ENCODE measurements around the gene CEACAM8. TPM values are rescaled to one million over a fixed set of nuclear protein-coding genes. Genes with fewer than 3 reads are reported as not detected.
"Not testable (repeated sequence)": the region's sequence is repeated elsewhere in the genome, so short reads cannot be mapped to it uniquely, and the experiment has no call there.

Gene CEACAM8
- total and polyA plus RNA-seq, 2 donors (not counting 3 experiments of a cell fraction or from before 2014, with no cell fraction given) = not detected

- H3K4me3 ChIP-seq (replicated peaks in 1 of 3; ENCODE audit: insufficient read depth in 1 of 3, low read depth in 1 of 3, low read length in 3 of 3); BruUV-seq (replicated peaks); FAIRE-seq; H3K4me1 ChIP-seq (ENCODE audit: control insufficient read depth, extremely low read depth, insufficient read depth, low read length); dilution Hi-C loops (cut with MboI; ENCODE audit: extremely low pct_ligation_motif_present, low sequenced_read_pairs); H3K9me1 ChIP-seq (replicated peaks; ENCODE audit: control insufficient read depth, extremely low read depth, insufficient read depth, low read length); H3K4me2 ChIP-seq (ENCODE audit: insufficient read depth, low read length); H4K20me1 ChIP-seq (replicated peaks; ENCODE audit: control insufficient read depth, extremely low read depth, insufficient read depth, low read length); H2AFZ ChIP-seq (ENCODE audit: low read depth, low read length); H3K9me3 ChIP-seq (replicated peaks; ENCODE audit: control insufficient read depth, insufficient read depth, low read length); intact Hi-C loops (cut with micrococcal nuclease); DNase-seq (ENCODE audit: low read depth, low spot score); CTCF ChIA-PET; H3K36me3 ChIP-seq (ENCODE audit: control insufficient read depth in 2 of 2, extremely low read depth in 1 of 2, insufficient read depth in 2 of 2, low read length in 2 of 2); H3K27ac ChIP-seq (ENCODE audit: insufficient read depth, low read depth, low read length); H3K79me2 ChIP-seq (ENCODE audit: control insufficient read depth, insufficient read depth, low read length); H3K9ac ChIP-seq (replicated peaks; ENCODE audit: extremely low read depth, insufficient read depth, low read length); H3K27me3 ChIP-seq (ENCODE audit: control insufficient read depth in 2 of 2, insufficient read depth in 2 of 2, low read length in 2 of 2): not testable (repeated sequence)
- POLR2A ChIA-PET = interaction anchor here (0.6 kb wide), 1 partner anchor 21 kb away, joined by 3 read pairs; the partner anchor contains the start of gene CEACAM1
Measured at GRCh38 chr19:42549067-42549466, 45.7 kb downstream of the CEACAM8 start.

DNA sequence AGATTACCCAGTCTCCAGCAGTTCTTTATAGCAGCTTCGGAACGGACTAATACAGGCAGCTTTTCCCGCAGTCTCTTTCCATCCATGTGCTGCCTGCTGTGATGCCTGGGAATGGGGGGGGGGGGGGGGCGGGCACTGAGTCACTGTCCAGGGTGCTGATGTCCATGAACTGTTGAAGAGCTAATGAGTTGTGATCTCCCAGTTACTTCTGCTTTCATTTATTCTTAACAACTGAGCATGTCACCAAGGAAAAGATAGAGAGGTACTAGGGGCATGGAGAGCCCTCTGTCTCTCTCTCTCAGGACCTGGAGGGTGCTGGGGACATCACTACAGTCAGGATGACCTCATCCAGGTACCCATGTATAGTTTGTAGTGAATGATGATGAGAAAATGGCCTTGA is 46.2 kb downstream of the CEACAM8 start:
- FAIRE-seq (no peak), DNase-seq (ENCODE audit: low read depth, low spot score) (no peak)
- Histone ChIP-seq H3K27ac (ENCODE audit: insufficient read depth, low read depth, low read length) (no peak overlapping the region), H3K79me2 (ENCODE audit: control insufficient read depth, insufficient read depth, low read length) (no peaks in the 10 kb centered on the region), H3K36me3 (ENCODE audit: control insufficient read depth in 2 of 2, extremely low read depth in 1 of 2, insufficient read depth in 2 of 2, low read length in 2 of 2) (no peaks in the 10 kb centered on the region), H3K9ac (replicated peaks; ENCODE audit: extremely low read depth, insufficient read depth, low read length) (no peak overlapping the region), H3K4me2 (ENCODE audit: insufficient read depth, low read length) (no peak overlapping the region), H3K27me3 (ENCODE audit: control insufficient read depth in 2 of 2, insufficient read depth in 2 of 2, low read length in 2 of 2) (no peaks in the 10 kb centered on the region), H3K9me1 (replicated peaks; ENCODE audit: control insufficient read depth, extremely low read depth, insufficient read depth, low read length) (no peaks in the 10 kb centered on the region), H2AFZ (ENCODE audit: low read depth, low read length) (no peak overlapping the region), H4K20me1 (replicated peaks; ENCODE audit: control insufficient read depth, extremely low read depth, insufficient read depth, low read length) (no peaks in the 10 kb centered on the region), H3K4me3 (replicated peaks in 1 of 3; ENCODE audit: insufficient read depth in 1 of 3, low read depth in 1 of 3, low read length in 3 of 3) (no peak overlapping the region), H3K4me1 (ENCODE audit: control insufficient read depth, extremely low read depth, insufficient read depth, low read length) (no peaks in the 10 kb centered on the region), H3K9me3 (replicated peaks; ENCODE audit: control insufficient read depth, insufficient read depth, low read length) (no peaks in the 10 kb centered on the region)
- intact Hi-C loops (cut with micrococcal nuclease) = no loop called here
- dilution Hi-C loops (cut with MboI; ENCODE audit: extremely low pct_ligation_motif_present, low sequenced_read_pairs) = no loop called here
- ChIA-PET CTCF (no interaction called here), POLR2A (interaction anchor here (0.6 kb wide), 1 partner anchor 20 kb away, joined by 3 read pairs; the partner anchor contains the start of gene CEACAM1)
- TF ChIP-seq MYC (IDR thresholded peaks at IDR 0.05; ENCODE audit: low read depth, low read length) (no peak), GATA2 (IDR thresholded peaks at IDR 0.05; ENCODE audit: insufficient read depth, insufficient read length, low read depth, low read length) (no peak), EZH2 (IDR thresholded peaks at IDR 0.05; ENCODE audit: borderline replicate concordance, low read depth, low read length, severe bottlenecking) (no peak), POLR2A (IDR thresholded peaks at IDR 0.05; ENCODE audit: low read depth, low read length) (no peak), CTCF (IDR thresholded peaks at IDR 0.05; ENCODE audit: extremely low read depth in 1 of 2, insufficient read depth in 1 of 2, low read depth in 1 of 2, low read length in 2 of 2) (no peak), FOS (IDR thresholded peaks at IDR 0.05; ENCODE audit: borderline replicate concordance, insufficient read depth, low read length) (no peak)
- BruUV-seq (replicated peaks) = no TSS peak

Measured in endothelial cell of umbilical vein (primary cell).